Stimulated activated naive CD8-positive, alpha-beta T cell treated with anti-CD3 and anti-CD28 coated beads, Interleukin-15, Interleukin-2, amounts not matched to agents 100 ng/mL and 50 ng/mL, for 24 hours (primary cell): ENCODE results near the gene CD274.
"Not testable (repeated sequence)": the region's sequence is repeated elsewhere in the genome, so short reads cannot be mapped to it uniquely, and the experiment has no call there.

Source experiments
- H3K27ac Mint-ChIP-seq: one replicate; pipeline ENCODE4 v1.8.0; 2021; ENCODE audit warnings: mild to moderate bottlenecking, mixed read lengths
- H3K27me3 Mint-ChIP-seq: one replicate; pipeline ENCODE4 v1.8.0; 2021; ENCODE audit warnings: mixed read lengths
- H3K36me3 Mint-ChIP-seq: one replicate; pipeline ENCODE4 v1.8.0; 2021; ENCODE audit warnings: low read depth, mixed read lengths
- H3K4me1 Mint-ChIP-seq: one replicate; pipeline ENCODE4 v1.8.0; 2021; ENCODE audit warnings: low read depth, mixed read lengths
- H3K4me3 Mint-ChIP-seq: one replicate; pipeline ENCODE4 v1.8.0; 2021; ENCODE audit warnings: mild to moderate bottlenecking, mixed read lengths
- H3K9me3 Mint-ChIP-seq: one replicate; pipeline ENCODE4 v1.8.0; 2021; ENCODE audit warnings: mixed read lengths

CD274 gene

DNA sequence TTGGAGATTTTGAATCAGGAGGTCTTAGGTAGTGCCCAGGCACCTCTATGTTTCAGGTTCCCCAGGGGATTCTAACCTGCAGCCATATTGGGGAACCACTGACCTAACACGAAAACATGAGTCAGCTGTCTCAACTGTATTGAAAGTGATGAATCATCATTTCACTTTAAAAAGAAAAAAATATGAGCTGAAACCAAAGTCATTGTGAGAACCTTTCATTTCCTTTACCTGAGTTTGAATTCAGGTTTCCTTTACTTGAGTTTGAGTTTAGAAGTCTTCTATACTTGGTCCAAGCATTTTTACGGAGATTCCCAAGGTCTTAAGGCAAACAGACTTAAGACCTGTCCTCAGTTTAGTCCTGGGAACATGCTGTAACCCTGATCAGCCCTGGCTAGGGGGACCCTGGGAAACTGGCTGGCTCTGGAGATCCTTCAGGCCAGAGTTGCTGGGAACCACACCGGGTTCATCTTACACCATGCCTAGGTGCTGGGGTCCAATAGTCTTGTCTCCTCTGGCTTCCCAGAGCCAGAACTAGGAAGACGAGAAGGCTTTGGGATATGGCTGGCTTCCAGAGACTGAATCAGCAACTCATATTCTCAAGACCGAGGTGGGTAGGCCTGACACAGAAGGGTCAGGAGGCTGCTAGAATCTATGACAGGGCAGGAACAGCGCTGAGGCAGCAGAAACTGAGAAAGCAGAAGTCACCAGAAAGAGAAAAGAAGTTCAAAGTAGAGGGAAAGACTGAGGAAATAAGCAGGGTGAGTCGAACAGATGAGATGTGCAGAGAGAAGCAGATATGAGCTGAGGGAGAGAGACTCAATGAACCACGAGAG, 43.6 kb downstream of the CD274 start:
- Mint-ChIP-seq H3K27me3 (no peaks in the 10 kb centered on the region), H3K27ac (peak overlapping the region; percentile 10)

DNA sequence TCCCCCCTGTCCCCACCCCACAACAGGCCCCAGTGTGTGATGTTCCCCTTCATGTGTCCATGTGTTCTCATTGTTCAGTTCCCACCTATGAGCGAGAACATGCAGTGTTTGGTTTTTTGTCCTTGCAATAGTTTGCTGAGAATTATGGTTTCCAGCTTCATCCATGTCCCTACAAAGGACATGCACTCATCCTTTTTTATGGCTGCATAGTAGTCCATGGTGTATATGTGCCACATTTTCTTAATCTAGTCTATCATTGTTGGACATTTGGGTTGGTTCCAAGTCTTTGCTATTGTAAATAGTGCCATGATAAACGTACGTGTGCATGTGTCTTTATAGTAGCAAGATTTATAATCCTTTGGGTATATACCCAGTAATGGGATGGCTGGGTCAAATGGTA, 44.4 kb downstream of the CD274 start:
- peaks cover 25% of the 10 kb centered on the region for H3K4me1 Mint-ChIP-seq
- not testable (repeated sequence) for H3K9me3 Mint-ChIP-seq, H3K27me3 Mint-ChIP-seq, H3K27ac Mint-ChIP-seq, H3K4me3 Mint-ChIP-seq, H3K36me3 Mint-ChIP-seq

More for the DNA sequence above, 43.6 kb downstream of the CD274 start:
- H3K4me3 Mint-ChIP-seq: no peak overlapping the region
- no peaks in the 10 kb centered on the region for H3K36me3 Mint-ChIP-seq
- H3K9me3 Mint-ChIP-seq: no peaks in the 10 kb centered on the region
- H3K4me1 Mint-ChIP-seq: peaks cover 22% of the 10 kb centered on the region

DNA sequence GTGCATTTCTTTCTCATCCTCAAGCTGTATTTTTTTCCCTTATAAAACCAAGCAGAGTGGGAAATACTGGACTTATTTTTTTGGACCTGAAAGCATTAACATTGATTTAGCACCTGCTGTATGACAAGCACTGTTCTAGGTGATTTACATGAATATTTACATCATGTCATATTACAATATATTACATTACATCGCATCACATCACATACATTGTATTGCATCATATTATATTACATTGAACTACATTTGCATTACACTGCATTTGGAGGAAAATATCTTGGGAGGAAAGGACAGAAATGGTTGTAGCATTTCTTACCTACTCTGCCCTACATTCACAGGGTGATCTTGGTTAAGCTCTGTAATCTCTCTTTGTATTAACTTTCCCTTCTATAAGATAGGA, 48.8 kb downstream of the CD274 start:
- H3K27me3 Mint-ChIP-seq: peaks cover 8% of the 10 kb centered on the region
- no peak overlapping the region for H3K27ac Mint-ChIP-seq
- H3K36me3 Mint-ChIP-seq: no peaks in the 10 kb centered on the region
- H3K4me3 Mint-ChIP-seq: no peak overlapping the region
- no peaks in the 10 kb centered on the region for H3K9me3 Mint-ChIP-seq
- peaks cover 18% of the 10 kb centered on the region for H3K4me1 Mint-ChIP-seq

- Mint-ChIP-seq H3K27me3 (peaks cover 12% of the 10 kb centered on the region), H3K36me3 (peaks cover 3% of the 10 kb centered on the region), H3K4me3 (no peak overlapping the region), H3K9me3 (peaks cover 6% of the 10 kb centered on the region), H3K27ac (no peak overlapping the region), H3K4me1 (peaks cover 18% of the 10 kb centered on the region)
Observed at GRCh38 chr9:5499889-5500398, 49.6 kb downstream of the CD274 start.

DNA sequence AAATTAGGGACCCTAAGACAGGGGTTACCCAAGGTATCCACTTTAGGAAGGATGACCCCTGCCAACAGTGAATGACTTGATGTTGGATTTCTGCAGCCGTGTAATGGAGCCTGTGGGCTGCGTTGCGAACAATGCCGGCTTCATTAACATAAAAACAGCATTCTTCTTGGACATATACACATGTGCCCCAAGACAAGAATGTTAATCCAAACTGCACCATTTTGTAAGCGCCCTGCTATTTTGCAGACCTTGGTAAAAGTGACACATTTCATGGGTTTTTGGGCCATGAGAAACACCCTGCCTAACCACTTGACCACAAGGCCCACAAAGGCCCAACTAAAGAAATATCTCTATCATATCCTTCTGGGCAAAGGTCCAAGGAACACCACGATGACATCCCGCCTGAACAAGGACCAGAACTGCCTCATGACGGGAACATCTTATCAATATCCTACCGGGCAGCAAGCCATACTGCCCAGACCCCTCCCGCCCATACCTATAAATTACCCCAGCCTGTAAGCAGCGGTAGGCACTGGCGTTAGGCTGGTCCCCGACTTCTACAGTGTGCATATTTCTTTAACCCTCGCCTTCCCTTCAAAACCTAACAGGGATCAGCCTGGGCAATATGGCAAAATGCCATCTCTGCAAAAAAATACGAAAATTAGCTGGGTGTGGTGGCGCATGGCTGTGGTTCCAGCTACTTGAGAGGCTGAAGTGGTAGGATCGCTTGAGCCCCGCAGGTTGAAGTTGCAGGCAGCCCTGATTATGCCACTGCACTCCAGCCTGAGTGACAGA, 50.3 kb downstream of the CD274 start:
- Mint-ChIP-seq H3K9me3 (peaks cover 9% of the 10 kb centered on the region), H3K4me3 (no peak overlapping the region)

DNA sequence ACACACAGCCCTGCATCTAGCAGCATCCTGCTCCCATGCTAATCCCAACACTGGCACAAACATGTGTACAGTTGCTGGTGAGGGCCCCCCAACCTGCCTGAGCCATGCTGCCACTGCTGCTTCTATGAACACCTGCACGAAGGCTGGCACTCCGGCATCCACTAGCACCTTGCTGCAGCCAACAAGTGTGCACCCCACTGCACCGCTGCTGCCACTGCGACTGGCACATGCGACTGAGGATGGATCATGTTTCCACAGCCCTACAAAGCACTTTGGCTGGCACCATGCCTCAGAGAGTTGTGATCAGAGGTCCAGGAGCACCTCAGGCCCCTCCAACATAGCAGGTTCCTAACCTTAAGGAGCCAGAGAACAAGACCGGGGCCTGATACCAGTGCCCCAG, 52.2 kb downstream of the CD274 start:
- no peak overlapping the region for H3K27ac Mint-ChIP-seq
- peaks cover 8% of the 10 kb centered on the region for H3K36me3 Mint-ChIP-seq
- no peak overlapping the region for H3K4me3 Mint-ChIP-seq

More for the DNA sequence above, 50.3 kb downstream of the CD274 start:
- H3K27ac Mint-ChIP-seq: no peak overlapping the region
- peaks cover 13% of the 10 kb centered on the region for H3K27me3 Mint-ChIP-seq
- H3K36me3 Mint-ChIP-seq: peaks cover 8% of the 10 kb centered on the region
- peaks cover 21% of the 10 kb centered on the region for H3K4me1 Mint-ChIP-seq

DNA sequence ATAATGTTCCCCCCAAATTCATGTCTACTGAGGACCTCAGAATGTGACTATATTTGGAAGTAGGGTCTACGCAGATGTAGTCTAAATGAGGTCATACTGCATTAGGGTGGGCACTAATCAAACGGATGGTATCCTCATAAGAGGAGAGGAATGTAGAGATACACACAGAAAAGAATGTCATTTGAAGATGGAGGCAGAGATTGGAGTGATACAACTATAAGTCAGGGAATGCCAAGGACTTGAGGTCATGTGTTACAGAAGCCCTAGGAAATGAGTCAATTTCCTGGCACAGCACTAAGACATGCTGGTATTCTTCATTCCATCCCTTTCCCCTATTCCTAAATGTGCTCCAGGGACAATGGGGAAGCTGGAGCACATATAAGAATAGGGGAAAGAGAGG, 59.2 kb downstream of the CD274 start:
- Mint-ChIP-seq H3K36me3 (peaks cover 8% of the 10 kb centered on the region), H3K4me1 (peaks cover 58% of the 10 kb centered on the region), H3K27ac (peak overlapping the region; percentile 71), H3K9me3 (peaks cover 10% of the 10 kb centered on the region), H3K27me3 (peaks cover 5% of the 10 kb centered on the region), H3K4me3 (no peak overlapping the region)

More for the DNA sequence above, 52.2 kb downstream of the CD274 start:
- Mint-ChIP-seq H3K9me3 (peaks cover 9% of the 10 kb centered on the region), H3K27me3 (peaks cover 13% of the 10 kb centered on the region), H3K4me1 (peaks cover 17% of the 10 kb centered on the region)

DNA sequence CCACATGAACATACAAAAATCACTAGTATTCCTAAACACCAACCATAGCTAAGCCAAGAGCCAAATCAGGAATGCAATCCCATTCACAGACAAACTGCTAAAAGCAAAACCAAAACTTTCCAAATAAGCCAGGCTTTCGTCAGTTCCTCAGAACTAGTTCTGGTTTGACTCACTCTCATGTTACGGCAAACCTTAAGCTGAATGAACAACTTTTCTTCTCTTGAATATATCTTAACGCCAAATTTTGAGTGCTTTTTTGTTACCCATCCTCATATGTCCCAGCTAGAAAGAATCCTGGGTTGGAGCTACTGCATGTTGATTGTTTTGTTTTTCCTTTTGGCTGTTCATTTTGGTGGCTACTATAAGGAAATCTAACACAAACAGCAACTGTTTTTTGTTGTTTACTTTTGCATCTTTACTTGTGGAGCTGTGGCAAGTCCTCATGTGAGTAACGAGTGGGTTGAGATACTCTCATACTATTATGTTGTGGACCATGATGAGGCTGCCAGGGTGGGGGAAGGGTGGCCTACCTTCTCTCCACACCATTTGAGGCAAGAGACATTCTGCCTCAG, 60.1 kb downstream of the CD274 start, which contains the start of gene PDCD1LG2:
PDCD1LG2 (plus strand) TSS at position 172 of the 572 bp plus-strand sequence. CDS start 12,016 bp downstream, outside the sequence.
- no peaks in the 10 kb centered on the region for H3K36me3 Mint-ChIP-seq
- H3K9me3 Mint-ChIP-seq: peaks cover 3% of the 10 kb centered on the region
- peak within 1 kb of the TSS; percentile 90 for H3K27ac Mint-ChIP-seq
- H3K4me1 Mint-ChIP-seq: peaks cover 52% of the 10 kb centered on the region
- H3K27me3 Mint-ChIP-seq: no peaks in the 10 kb centered on the region
- peak within 1 kb of the TSS; percentile 65 for H3K4me3 Mint-ChIP-seq

- peaks cover 52% of the 10 kb centered on the region for H3K4me1 Mint-ChIP-seq
- H3K36me3 Mint-ChIP-seq: no peaks in the 10 kb centered on the region
- H3K4me3 Mint-ChIP-seq: peak overlapping the region; percentile 65
- H3K27ac Mint-ChIP-seq: peak overlapping the region; percentile 90
- H3K27me3 Mint-ChIP-seq: no peaks in the 10 kb centered on the region
- H3K9me3 Mint-ChIP-seq: peaks cover 3% of the 10 kb centered on the region
Observed at GRCh38 chr9:5510989-5511388, 60.6 kb downstream of the CD274 start.

DNA sequence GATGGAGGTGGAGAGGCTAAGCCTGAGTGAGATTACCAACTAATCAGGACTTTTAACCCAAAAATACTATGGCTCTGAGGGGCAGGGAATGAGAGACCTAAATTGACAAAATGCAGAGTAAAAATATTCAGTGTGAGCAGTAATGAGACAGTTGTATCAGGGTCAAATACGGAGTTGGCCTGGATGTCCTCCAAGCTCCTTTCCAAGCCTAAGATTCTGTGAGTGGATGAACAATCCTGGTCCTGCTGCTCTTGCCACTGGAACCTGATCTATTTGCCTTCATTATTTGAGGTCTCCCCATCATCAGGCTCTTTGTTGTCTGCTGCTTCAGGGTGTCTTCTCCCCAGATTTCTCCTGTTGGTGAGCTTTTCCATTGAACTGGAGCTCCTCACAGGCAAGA, 61.1 kb downstream of the CD274 start:
- no peaks in the 10 kb centered on the region for H3K27me3 Mint-ChIP-seq
- H3K4me3 Mint-ChIP-seq: peak overlapping the region; percentile 15
- H3K4me1 Mint-ChIP-seq: peaks cover 52% of the 10 kb centered on the region
- peak overlapping the region; percentile 29 for H3K27ac Mint-ChIP-seq
- H3K9me3 Mint-ChIP-seq: peaks cover 3% of the 10 kb centered on the region
- no peaks in the 10 kb centered on the region for H3K36me3 Mint-ChIP-seq

DNA sequence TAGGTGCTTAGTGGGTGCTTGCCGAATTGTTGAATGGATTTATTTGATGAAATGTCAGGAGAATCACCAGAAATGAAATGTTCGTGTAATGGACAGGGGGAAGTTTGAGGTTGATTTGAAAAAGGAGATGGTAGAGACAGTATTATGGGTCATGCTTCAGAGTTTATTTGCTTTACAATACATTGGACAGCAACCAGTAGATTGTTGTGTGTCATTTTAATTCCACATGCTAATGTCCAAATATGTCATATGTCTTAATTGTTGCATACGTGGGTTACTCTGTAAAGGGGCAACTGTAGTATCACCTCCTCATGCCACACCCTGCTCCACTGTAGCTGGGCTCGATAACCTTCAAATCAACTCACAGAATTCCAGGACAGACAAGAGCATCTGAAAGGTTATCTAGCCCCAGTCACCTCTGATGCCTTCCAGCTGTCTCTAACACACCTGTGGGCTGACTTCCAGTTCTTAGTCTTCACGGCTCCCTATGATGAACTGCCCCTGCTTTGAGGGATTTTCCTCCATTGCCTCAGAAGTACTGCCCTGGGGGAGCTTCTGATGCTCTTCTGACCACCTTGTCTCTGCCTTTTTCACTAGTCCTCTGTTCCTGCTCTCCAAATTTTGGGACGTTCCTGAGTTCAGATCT, 61.7 kb downstream of the CD274 start:
- no peaks in the 10 kb centered on the region for H3K27me3 Mint-ChIP-seq
- H3K4me1 Mint-ChIP-seq: peaks cover 55% of the 10 kb centered on the region
- no peaks in the 10 kb centered on the region for H3K36me3 Mint-ChIP-seq
- H3K9me3 Mint-ChIP-seq: peaks cover 3% of the 10 kb centered on the region
- no peak overlapping the region for H3K27ac Mint-ChIP-seq
- no peak overlapping the region for H3K4me3 Mint-ChIP-seq

DNA sequence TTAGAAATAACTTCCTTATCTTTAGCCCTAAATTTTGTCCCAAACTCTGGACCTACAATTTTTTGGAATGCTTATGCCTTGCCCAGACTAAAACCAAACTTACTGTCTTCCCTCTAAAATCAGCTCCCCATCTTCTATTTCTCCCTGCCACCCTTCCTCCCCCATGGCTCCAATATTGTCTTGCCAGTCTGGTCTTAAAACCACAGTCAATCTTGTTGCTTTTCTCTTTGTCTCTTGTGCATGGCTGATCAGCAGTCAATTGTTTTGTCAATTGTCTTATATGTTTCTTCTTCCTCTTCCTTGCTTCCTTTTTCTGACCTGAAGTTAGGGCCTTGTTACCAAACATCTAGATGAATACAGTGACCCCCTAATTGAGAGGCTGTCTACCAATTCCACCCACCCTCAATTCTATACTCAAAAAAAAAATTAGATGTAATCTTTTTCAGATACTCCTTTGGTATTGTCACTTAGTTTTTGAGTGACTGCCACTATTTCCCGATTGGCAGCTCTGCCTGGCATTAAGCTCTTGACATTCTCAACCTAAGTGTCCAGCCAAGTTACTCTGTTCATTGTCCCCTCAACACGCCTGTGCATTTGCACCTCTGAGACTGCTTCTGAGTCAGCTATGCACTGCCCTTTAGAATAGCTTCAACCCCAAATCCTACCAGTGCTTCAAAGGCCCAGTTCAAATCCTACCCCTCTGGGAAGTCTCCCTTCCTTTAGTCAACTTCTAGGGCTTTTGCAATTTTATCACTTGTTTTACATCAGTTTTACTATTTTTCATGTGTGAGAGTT, 62.5 kb downstream of the CD274 start:
- Mint-ChIP-seq H3K36me3 (no peaks in the 10 kb centered on the region), H3K4me3 (no peak overlapping the region), H3K9me3 (peaks cover 3% of the 10 kb centered on the region), H3K27me3 (no peaks in the 10 kb centered on the region), H3K27ac (no peak overlapping the region), H3K4me1 (peaks cover 63% of the 10 kb centered on the region)

GRCh38 chr9:5513966-5514616, 63.7 kb downstream of the CD274 start:
- H3K4me1 Mint-ChIP-seq: peaks cover 65% of the 10 kb centered on the region
- no peak overlapping the region for H3K4me3 Mint-ChIP-seq
- no peak overlapping the region for H3K27ac Mint-ChIP-seq
- H3K9me3 Mint-ChIP-seq: peaks cover 3% of the 10 kb centered on the region
- H3K27me3 Mint-ChIP-seq: no peaks in the 10 kb centered on the region
- no peaks in the 10 kb centered on the region for H3K36me3 Mint-ChIP-seq
